ENCODE results near the gene CACNA1G.

CACNA1G gene

DNA sequence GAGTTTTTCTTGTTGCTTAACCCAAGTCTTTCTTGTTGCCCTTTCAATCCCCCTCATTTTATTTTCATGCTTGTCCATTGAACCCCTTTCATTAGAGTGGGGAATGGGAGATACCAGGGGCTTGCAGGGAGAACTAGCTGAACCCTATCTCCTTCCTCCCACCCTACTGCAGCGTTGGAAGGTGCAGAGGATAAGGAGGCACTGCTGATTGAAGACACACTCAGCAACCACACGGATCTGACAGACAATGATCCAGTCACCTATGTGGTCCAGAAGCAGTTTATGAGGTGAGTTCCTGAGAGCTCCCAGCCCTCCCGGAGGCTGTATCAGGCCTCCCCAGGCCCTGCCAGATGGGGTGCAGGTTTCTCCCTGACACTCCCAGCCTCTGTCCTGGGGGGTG, 114.7 kb downstream of the CACNA1G start:
- DNase-seq (ENCODE audit: low read depth), result no peak

DNA sequence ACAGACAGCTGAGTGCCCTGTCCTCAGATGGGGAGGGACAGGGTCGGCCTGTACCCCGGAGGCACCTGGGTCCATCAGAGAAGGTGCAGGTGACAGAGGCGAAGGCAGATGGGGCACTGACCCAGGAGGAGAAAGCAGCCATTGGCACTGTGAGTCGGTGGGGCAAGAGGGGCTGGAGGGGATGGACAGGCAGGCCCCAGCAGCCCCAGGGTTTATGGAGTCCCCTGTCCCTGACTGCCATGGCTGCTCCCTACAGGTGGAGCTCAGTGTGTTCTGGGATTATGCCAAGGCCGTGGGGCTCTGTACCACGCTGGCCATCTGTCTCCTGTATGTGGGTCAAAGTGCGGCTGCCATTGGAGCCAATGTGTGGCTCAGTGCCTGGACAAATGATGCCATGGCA, 115.1 kb downstream of the CACNA1G start:
- DNase-seq (ENCODE audit: low read depth), result no peak

- no peak for DNase-seq (ENCODE audit: low read depth)
Observed at GRCh38 chr17:50676065-50676975, 115.8 kb downstream of the CACNA1G start.

All from CMK (cell line).